Stimulated activated CD4-positive, alpha-beta T cell treated with anti-CD3 and anti-CD28 coated beads, Interleukin-15, amount 100 ng/mL, for 24 hours (primary cell): Measurements from ENCODE around the gene NFE2L3.
"Not testable (repeated sequence)": the region's sequence is repeated elsewhere in the genome, so short reads cannot be mapped to it uniquely, and the experiment has no call there.

ENCODE experiments used
- DNase-seq: peaks from one replicate; pipeline ENCODE4 v3.0.0-alpha.2; 2020

Gene NFE2L3

DNA sequence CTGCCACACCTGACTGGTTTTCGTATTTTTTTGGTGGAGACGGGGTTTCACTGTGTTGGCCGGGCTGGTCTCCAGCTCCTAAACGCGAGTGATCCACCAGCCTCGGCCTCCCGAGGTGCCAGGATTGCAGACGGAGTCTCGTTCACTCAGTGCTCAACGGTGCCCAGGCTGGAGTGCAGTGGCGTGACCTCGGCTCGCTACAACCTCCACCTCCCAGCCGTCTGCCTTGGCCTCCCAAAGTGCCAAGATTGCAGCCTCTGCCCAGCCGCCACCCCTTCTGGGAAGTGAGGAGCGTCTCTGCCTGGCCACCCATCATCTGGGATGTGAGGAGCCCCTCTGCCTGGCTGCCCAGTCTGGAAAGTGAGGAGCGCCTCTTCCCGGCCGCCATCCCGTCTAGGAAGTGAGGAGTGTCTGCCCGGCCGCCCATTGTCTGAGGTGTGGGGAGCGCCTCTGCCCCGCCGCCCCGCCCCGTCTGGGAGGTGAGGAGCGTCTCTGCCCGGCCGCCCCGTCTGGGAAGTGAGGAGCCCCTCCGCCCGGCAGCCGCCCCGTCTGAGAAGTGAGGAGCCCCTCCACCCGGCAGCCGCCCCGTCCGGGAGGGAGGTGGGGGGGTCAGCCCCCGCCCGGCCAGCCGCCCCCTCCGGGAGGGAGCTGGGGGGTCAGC lies 4.2 kb upstream of the NFE2L3 start:
- DNase-seq: not testable (repeated sequence)

DNA sequence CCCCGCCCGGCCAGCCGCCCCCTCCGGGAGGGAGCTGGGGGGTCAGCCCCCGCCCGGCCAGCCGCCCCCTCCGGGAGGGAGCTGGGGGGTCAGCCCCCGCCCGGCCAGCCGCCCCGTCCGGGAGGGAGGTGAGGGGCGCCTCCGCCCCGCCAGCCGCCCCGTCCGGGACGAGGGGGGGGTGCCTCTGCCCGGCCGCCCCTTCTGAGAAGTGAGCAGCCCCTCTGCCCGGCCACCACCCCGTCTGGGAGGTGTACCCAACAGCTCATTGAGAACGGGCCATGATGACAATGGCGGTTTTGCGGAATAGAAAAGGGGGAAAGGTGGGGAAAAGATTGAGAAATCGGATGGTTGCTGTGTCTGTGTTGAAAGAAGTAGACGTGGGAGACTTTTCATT lies 3.7 kb upstream of the NFE2L3 start:
- DNase-seq: not testable (repeated sequence)

DNA sequence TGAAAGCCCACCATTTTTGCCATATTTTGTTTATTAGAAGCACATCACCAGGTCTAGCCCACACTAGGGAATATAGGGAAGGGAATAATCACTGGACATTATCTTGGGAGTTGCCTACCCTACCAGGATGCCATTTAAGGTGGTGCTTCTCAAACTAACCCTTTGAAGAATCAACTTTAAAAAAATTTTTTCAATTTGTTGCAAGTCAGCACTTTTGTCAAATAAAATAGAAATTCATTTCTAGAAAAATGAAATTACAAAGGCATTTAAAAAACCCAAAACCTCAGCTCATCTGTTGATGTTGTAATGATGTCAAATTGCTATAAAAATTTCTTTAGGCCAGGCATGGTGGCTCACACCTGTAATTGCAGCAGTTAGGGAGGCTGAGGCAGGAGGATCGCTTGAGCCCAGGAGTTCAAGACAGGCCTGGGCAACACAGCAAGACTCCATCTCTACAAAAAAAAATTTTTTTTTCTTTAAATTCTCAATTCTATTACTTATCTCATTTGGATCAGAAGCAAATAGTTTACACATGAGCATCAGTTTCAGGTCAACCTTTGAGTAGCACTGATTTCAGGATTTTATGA lies 2.5 kb upstream of the NFE2L3 start:
- no peak for DNase-seq

DNA sequence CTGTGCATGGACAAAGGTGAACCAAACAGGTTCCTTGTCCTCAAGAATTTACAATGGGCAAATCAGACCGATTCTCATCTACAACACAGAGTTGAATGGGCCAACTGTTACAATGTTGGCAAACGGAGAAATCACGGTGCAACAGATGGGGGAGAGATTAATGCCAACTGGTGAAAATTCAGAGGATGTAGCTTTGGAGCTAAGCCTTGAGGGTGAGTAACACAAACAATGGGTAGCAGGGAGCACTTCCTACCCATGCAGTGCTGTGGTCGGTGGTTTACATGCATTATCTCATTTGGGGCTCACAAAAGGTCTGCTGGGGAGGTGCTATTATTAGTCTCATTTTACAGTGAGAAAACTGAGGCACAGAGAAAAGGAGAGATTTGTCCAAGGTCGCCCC lies 902 bp upstream of the NFE2L3 start:
- DNase-seq: no peak

DNA sequence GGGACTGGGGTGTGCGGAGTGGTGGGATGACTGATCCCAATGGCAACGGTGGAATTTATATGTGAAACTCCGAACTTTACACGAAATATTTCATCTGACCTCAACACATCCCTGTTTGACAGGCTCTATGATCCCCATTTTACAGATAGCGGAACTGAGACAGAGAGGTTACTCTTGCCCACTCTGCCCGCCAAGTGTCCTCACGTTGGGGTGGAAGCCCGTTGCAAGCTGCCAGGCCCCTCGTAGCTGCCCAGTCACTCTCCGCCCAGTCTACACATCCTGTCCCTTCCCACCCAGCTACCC lies 397 bp upstream of the NFE2L3 start:
- DNase-seq: no peak

DNA sequence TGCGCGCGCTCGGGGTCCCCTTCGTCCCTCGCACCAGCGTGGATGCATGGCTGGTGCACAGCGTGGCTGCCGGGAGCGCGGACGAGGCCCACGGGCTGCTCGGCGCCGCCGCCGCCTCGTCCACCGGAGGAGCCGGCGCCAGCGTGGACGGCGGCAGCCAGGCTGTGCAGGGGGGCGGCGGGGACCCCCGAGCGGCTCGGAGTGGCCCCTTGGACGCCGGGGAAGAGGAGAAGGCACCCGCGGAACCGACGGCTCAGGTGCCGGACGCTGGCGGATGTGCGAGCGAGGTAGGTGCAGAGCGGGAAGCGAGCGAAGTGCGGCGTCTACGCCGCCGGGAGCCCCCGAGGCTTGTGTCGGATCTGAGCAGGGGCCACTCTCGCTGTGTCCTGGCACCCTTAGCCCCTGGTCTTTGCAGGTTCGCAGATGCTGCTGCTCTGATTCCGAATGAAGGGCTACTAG lies 813 bp downstream of the NFE2L3 start:
- peak; percentile 61 for DNase-seq

DNA sequence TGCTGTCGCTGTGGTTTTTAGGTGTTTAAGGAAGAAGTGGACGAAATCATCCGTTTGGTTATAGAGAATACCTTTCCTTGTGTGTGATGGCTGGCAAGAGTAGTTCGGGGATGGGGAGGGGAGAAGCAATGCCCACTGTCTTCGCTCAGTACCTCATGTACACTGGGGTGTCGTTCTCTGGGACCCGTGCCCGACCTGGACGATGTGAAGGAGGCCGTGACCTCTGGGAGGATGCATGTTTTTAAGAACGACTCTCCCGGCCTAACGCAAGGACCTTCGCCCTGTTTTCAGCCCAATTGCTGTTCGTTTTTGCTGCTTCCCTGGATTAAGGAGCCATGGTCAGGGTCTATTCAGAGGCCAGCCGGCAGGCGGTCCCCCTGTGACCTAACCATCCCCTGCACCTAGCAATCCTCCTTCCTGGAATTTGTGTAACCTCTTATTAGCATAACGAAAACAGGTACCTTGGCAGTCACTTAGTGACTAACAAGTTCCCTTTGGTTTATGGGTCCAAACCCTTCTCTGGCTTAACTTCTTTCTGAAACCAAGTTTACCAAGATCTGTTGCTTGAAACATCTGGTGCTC lies 1.3 kb downstream of the NFE2L3 start:
- peak; percentile 55 for DNase-seq

DNA sequence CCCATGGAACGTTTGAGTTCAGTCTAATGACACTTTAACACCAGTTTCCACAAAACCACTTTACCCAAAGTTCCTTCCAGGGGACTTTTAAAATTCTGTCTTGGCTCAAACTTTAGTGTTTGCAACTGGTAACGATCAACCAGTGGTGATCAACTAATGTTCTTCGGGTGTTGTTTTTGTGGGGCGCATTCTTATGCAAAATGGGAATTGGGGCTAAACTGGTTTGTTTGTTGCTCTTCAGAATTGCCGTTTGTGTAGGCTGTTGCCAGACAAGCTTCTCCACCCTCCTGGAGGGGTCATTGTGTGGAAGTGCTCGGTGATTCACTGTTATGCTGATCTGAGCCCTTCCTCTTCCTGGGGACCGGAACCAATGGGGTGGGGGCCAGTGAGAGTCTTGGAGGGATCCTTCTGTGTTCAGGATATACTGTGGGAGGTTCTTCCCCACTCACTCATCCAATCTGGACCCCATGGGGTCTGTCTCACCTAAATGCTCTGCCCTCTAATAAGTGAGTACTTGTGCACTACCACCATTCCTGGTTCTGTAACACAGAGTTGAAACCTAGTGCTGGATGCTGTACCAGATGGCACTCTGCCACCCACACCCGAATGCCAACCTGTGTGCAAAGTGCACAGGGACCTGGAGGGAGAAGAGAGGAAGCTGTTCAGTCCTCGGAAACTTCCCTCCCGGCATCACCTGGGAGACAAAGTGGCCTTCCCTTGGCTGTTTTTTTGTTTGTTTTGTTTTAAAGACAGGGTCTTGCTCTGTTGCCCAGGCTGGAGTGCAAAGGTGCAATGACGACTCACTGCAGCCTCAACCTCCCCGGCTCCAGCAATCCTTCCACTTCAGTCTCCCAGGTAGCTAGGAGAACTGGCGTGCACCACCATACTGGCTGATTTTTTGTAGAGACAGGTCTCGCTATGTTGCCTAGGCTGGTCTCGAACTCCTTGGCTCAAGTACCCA lies 2.1 kb downstream of the NFE2L3 start:
- peak; percentile 59 for DNase-seq

DNA sequence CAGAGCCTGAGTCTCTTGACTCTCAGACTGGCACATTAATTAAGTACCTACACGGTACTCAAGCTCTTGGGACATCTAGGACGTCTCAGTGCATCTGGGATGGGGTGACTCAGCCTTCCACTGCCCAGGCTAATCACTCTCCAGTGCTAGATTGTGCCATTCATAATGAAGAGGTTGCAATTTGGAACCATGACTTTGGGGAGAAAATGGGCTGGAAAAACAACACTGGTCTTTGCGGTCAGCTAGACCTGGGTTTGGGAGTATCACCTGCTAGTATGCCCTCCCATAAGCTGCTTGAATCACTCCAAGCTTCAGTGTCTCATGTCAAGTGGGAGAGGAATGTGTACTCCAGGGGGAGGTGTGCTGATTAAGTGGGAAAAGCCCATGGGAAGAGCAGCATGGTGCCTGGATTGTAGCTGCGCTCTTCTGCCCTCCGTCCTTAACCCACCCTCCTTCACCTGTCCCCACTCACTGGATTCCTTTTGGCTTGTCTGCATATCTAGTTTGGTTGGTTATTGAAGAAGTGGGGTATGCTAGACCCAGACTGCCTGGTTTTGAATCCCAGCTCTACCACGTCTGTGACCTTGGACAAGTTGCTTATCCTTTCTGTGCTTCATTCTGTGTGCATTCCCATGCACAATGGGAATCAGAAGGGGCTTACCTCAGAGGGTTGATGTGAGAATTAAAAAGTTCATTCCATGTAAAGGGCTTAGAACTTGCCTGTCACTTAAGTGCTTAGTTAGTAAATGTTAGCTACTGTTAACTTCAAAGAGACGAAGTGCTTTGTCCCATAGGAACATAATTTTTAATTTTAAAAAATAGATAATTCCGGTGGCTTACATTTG lies 3.8 kb downstream of the NFE2L3 start:
- DNase-seq: no peak

DNA sequence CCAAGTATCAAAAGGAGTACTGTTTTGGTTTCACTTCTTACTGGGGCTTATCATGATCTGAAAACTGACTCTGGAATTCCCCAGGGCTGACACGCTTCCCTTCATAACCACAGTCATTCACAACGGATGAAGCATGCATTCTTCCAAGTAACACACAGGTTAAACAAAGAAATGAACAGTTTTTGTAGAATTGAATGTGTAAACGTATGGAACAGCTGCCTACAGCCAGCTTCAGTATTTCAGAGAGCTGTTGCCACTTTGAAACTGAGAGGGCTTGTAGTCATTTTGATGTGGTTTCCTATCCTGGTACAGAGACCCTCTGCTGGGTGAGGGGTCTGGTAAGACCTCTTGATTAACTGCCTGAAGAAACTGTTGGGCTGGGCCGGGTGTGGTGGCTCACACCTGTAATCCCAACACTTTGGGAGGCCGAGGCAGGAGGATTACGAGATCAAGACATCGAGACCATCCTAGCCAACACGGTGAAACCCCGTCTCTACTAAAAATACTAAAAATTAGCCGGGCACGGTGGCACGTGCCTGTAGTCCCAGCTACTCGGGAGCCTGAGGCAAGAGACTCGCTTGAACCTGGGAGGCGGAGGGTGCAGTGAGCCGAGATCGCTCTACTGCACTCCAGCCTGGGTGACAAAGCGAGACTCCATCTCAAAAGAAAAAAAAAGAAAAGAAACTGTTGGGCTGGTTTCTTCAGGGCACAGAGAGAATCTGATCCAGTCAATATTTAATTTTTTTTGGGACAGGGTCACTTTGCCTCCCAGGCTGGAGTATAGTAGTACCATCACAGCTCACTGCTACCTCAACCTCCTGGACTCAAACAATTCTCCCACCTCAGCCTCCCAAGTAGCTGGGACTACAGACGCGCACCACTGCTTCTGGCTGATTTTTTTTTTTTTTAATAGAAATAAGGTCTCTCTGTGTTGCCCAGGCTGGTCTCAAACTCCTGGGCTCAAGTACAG lies 4.7 kb downstream of the NFE2L3 start:
- DNase-seq: peak; percentile 66

DNA sequence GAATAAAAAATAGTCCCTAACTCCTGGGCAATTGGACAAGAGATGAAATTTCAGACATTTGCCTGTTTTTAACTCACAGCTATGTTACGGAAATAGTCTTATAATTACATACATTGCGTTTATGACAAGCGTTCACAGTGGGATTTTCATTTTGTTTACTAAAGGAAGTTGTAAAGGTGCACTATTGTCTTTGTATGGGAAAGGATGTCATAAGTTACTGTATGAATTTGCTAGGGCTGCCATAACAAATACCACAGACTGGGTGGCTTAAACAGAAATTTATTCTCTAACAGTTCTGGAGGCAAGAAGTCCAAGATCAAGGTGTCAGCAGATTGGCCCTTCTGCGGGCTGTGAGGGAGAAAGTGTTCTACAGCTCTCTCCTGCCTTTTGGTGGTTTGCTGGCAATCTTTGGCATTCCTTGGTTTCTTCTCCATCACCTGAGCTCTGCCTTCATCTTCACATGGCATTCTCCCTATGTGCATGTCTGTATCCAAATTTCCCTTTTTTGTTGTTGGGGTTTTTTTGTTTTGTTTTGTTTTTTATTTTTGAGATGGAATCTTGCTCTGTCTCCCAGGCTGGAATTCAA lies 5.6 kb downstream of the NFE2L3 start:
- DNase-seq: no peak

DNA sequence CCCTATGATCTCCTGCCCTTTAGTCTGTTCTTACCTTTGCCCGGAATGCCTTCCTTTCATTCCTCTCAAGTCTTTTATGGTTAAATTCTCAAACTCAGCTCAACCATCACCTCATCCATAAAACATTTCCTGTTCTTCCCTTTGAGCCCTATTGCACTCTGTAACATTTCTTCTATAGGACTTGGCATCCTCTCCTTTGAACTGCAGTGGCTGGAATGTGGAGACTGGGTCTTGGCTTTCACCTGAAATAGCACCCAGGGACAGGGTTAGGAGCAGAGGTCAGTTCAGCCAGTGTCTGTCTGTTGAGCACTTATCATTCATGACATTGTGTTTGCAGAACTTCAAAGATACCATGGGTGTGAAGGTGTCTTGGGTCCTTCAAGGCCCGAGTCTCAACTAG lies 7.2 kb downstream of the NFE2L3 start:
- no peak for DNase-seq

DNA sequence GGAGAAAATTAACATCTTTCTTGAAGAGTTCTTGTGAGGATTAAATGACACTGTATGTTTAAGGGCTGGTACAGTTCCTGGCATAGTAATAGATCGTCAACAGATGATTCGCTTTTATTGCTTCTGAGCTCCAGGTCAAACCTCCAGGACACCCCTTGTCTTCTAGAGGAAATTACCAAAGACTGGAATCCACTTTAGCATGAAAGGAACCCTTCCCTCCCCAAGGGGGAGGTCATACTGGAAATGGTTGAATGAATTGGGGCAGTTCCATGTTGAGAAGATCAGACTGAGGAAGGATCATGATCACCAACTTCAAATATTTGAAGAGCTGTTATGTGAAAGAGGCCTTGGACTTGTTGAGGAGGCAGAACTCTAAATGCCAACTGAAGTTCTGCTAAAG lies 8.9 kb downstream of the NFE2L3 start:
- DNase-seq: no peak

DNA sequence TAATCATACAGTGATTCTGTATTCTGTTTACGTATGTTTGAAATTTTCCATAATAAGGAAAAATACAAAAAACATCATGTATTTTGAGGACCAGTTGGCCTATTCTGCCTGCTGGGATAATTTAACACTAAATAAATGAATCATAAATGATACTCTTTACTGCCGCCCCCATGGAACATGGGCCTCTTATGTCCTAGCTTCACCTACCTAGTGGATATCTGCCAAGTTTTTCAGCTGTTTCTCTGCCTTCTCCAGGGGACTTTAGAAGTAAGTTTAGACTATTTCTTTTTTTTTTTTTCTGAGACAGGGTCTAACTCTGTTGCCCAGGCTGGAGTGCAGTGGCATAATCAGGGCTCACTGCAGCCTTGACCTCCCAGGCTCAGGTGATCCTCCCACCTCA lies 10.4 kb downstream of the NFE2L3 start:
- DNase-seq: no peak

DNA sequence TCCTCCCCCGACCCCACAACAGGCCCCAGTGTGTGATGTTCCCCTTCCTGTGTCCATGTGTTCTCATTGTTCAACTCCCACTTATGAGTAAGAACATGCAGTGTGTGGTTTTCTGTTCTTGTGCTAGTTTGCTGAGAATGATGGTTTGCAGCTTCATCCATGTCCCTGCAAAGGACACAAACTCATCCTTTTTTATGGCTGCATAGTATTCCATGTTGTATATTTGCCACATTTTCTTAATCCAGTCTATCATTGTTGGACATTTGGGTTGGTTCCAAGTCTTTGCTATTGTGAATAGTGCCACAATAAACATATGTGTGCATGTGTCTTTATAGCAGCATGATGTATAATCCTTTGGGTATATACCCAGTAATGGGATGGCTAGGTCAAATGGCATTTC lies 11.8 kb downstream of the NFE2L3 start:
- DNase-seq: not testable (repeated sequence)

DNA sequence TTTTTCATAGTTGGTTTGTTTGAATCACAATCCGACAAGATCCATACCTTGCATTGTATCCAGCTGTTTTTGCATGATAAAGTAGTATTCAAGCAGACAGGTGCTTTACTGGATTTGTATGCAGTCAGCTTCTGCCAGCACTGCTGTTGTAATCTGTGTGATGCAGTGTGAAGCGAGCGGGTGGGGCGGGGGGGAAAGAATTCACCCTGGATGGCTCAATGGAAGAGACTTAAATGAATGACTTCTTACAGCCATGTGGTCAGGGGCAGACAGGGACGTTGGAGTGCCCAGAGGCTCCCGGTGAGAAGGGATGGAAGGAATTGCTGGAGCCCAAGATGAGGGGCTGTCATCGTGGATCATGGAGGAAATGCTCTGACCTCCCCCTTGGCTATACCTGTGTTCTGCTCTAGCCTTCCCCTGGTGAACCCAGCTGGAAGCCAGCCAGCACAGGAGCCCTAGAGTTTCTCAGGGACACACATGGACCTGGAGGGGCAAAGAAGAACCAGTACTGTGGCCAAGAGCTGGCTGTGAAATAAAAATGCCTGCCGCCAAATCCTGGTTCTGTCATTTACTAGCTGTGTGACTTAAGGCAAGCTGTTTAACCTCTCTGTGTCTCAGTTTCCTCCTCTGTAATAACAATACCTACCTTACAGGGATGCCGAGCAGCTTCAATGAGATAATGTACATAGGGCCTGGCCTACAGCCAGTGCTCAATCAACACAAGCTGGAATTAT lies 14.1 kb downstream of the NFE2L3 start:
- no peak for DNase-seq

DNA sequence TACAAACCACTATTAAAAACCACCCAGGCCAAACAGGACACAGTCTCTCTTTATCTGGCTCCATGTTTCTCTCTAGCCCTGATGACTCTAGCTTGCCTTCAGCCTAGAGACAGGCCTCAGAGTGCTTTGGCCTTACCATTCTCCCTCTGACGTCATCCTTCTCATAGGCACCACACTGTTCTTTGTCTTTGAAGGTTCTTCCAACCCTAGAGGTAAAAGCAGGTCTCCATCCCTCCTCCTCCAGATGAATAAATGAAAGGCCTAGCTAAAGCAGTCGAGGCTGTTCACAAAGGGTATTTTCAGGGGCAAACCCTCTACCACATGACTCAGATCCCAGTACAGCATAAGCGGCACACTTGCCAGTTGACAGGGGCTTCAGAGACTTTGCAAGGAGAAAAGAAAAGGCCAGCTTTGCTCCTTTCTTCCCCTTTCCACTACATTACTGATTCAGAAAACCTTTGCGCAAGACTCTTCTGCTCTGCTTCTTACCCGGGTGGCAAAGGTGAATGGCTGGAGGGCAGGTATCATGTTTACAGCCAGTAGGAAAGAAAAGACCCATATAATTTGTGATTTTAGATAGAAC lies 14.8 kb downstream of the NFE2L3 start:
- DNase-seq: no peak

DNA sequence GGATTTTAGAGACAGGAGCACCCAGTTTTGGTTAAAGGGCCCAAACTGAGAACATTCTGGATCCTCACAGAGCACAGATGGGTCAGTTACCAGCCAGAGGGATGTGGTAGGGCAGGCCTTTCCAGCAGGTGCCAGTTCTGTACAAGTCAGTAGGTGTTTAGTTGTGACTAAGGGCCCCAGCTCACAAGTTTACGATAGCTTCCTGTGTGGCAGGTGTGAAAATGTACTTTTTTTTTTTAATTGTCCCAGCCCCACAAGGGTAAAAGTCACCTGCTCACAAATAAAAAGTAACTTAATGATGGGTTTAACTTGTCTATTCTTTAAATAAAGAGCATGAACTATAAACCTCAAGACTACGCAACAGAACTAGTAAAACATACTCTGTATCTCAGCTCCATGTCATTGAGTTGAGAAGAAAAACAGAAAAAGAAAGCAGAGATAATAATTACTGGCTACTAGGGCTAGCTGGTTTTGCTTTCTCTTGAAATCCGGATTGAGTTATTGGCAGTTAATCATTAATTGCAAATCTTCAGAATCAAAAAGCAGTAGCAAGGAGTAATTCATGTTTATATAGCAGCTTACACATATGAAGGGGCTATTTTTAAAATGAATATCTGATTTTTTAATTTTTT lies 15.4 kb downstream of the NFE2L3 start:
- no peak for DNase-seq

DNA sequence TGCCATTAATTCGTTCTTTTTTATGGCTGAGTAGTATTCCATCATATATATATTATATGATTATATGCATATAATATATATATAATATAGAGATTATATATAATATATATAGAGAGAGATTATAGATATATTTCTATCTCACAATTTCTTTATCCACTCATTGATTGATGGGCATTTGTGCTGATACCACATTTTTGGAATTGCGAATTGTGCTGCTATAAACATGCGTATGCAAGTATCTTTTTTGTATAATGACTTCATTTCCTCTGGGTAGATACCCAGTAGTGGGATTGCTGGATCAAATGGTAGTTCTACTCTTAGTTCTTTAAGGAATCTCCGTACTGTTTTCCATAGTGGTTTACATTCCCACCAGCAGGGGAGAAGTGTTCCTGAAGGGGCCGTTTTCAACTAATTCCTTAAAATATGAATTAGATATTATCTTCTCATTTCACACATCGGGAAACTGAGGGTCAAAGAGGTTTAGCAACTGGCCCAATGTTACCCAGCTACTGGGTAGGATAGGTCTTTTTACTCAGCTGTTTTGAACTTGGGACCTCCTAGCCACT lies 16.5 kb downstream of the NFE2L3 start:
- no peak for DNase-seq
